ENCODE measurements around the gene HPS5. TPM values are rescaled to one million over a fixed set of nuclear protein-coding genes. Genes with fewer than 3 reads are reported as not detected.
A peak's percentile ranks its signal among the peaks of the same experiment; 100 is the strongest.

HPS5 gene
- total RNA-seq, 4 donors from 2014 or later, result 3.0 to 18.9 (median 14.2) TPM

- in situ Hi-C loops (cut with MboI; ENCODE audit: low pct_ligation_motif_present in 1 of 4, low pct_unique_long_range_greater_than_20kb in 1 of 4, low sequenced_read_pairs in 3 of 4) (no loop called here), intact Hi-C loops (cut with DNase I; ENCODE audit: low total_unique reads) (no loop called here)
- Histone ChIP-seq H3K27me3 (no peaks in the 10 kb centered on the region), H3K27ac (no peak overlapping the region), H3K36me3 (peaks cover 0 to 20% (median 4%) of the 10 kb centered on the region in 4 donors), H3K9me3 (no peaks in the 10 kb centered on the region), H3K4me1 (no peaks in the 10 kb centered on the region), H3K4me3 (no peak overlapping the region)
- WGBS, 2 donors (ENCODE audit: low coverage in 1 of 2), result 58 to 72% methylated on average over 4 of the region's 4 CpGs
- no peak for DNase-seq
- TF ChIP-seq CTCF (IDR thresholded peaks at IDR 0.05) (no peak), POLR2A (IDR thresholded peaks at IDR 0.05) (no peak), POLR2AphosphoS5 (IDR thresholded peaks at IDR 0.05) (no peak), EP300 (IDR thresholded peaks at IDR 0.05; ENCODE audit: low read depth) (no peak)
Measured at GRCh38 chr11:18280438-18281045, 41.4 kb downstream of the HPS5 start.

DNA sequence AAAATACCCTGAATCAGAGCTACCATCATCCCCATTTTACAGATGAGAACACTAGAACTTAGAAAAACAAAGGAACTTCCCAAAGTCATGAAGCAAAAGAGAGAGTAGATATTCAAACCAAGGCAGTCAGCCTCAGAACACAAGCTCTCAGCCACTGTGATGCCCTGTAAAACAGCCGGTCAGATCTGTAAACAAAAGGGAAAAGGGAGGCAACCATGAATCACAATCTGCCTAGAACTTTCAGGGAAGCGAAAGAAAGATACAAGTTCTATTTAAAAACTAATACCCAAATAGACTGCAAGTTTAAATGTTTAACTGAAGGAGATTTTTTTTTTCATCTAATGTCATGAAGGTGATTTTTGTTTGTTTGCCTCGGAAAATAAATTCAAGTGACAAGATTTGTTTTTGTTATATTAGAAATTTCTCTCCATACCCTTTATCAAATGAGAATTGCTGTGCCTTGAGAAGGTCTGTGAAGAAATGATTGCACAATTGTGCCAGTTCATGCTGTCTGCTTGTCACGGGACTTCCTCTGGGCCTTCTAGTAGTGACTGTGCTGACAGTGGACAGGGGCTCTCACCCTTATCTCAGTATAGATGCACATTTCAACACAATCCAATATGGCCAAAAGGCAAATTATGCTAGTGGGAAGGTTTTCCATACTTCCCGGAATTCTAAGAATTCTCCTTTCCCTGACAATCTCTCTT, 44.2 kb downstream of the HPS5 start:
- WGBS, 2 donors (ENCODE audit: low coverage in 1 of 2), result 88% methylated on average over 5 of the region's 5 CpGs
- in situ Hi-C loops (cut with MboI; ENCODE audit: low pct_ligation_motif_present in 1 of 4, low pct_unique_long_range_greater_than_20kb in 1 of 4, low sequenced_read_pairs in 3 of 4), result no loop called here
- TF ChIP-seq POLR2AphosphoS5 (IDR thresholded peaks at IDR 0.05), result no peak
- TF ChIP-seq EP300 (IDR thresholded peaks at IDR 0.05; ENCODE audit: low read depth), result no peak
- no peak for TF ChIP-seq CTCF (IDR thresholded peaks at IDR 0.05)
- no peak for TF ChIP-seq POLR2A (IDR thresholded peaks at IDR 0.05)
- Histone ChIP-seq H3K36me3 (peaks cover 0 to 9% (median 3%) of the 10 kb centered on the region in 4 donors), H3K27ac (peak overlapping the region in 1 of 4 donors; percentile 35), H3K9me3 (no peaks in the 10 kb centered on the region), H3K4me1 (no peaks in the 10 kb centered on the region), H3K27me3 (no peaks in the 10 kb centered on the region), H3K4me3 (no peak overlapping the region)
- no peak for DNase-seq
- intact Hi-C loops (cut with DNase I; ENCODE audit: low total_unique reads), result no loop called here

DNA sequence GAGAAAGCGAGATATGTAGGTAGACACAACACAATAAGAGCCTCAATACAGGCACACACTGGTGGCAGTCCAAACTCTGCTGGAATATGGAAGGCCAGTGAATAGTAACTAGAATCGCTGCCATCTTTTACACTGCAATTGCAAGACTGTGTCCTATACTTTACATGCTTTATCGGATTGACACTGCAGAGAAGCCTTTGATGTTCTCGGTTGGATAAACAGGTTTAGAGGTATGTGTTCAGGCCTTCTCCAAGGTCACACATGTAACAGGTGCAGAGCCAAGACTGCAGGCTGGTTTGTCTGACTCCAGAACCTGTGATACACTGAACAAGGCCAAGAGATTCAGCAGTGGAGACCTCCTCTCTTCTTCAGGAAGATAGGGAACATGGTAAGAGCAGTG, 50.7 kb downstream of the HPS5 start:
- WGBS, 2 donors (ENCODE audit: low coverage in 1 of 2), result 73 to 100% methylated on average over 2 to 4 of the region's 4 CpGs
- intact Hi-C loops (cut with DNase I; ENCODE audit: low total_unique reads) (no loop called here), in situ Hi-C loops (cut with MboI; ENCODE audit: low pct_ligation_motif_present in 1 of 4, low pct_unique_long_range_greater_than_20kb in 1 of 4, low sequenced_read_pairs in 3 of 4) (no loop called here)

More for the DNA sequence above, 50.7 kb downstream of the HPS5 start:
- H3K36me3 ChIP-seq, result no peaks in the 10 kb centered on the region
- peaks cover 0 to 3% (median 0%) of the 10 kb centered on the region in 4 donors for H3K4me1 ChIP-seq
- no peak for DNase-seq
- TF ChIP-seq EP300 (IDR thresholded peaks at IDR 0.05; ENCODE audit: low read depth) (no peak), POLR2A (IDR thresholded peaks at IDR 0.05) (no peak), CTCF (IDR thresholded peaks at IDR 0.05) (no peak), POLR2AphosphoS5 (IDR thresholded peaks at IDR 0.05) (no peak)
- H3K4me3 ChIP-seq, result no peak overlapping the region
- no peak overlapping the region for H3K27ac ChIP-seq
- H3K27me3 ChIP-seq, result no peaks in the 10 kb centered on the region
- no peaks in the 10 kb centered on the region for H3K9me3 ChIP-seq
